ENCODE results near the gene AUTS2.

The AUTS2 gene

GRCh38 chr7:69823151-69823744, 225.0 kb downstream of the AUTS2 start:
- H4K8ac ChIP-seq (ENCODE audit: low read depth, low read length), result no peak overlapping the region
- no peaks in the 10 kb centered on the region for H3K4me1 ChIP-seq (ENCODE audit: control insufficient read depth, low read depth, low read length)
- H3K27ac ChIP-seq (ENCODE audit: low read depth, low read length), result no peak overlapping the region
- no peak overlapping the region for H4K5ac ChIP-seq (ENCODE audit: low read length)
- no peak overlapping the region for H2BK5ac ChIP-seq (ENCODE audit: low read length)
- H3K4me3 ChIP-seq (ENCODE audit: low read length), result no peak overlapping the region
- no peak overlapping the region for H3K4ac ChIP-seq (ENCODE audit: low read depth, low read length)
- WGBS (ENCODE audit: extremely low coverage, insufficient coverage, low lambda C conversion rate), result no CpG with 5 or more reads among the region's 6 CpGs
- no peak overlapping the region for H2AK5ac ChIP-seq (ENCODE audit: low read length)
- H3K18ac ChIP-seq (ENCODE audit: low read length), result no peak overlapping the region
- H2BK120ac ChIP-seq (ENCODE audit: low read depth, low read length), result no peak overlapping the region
- no peak overlapping the region for H3K23ac ChIP-seq (ENCODE audit: low read length)
- no peak overlapping the region for H2BK15ac ChIP-seq (replicated peaks; ENCODE audit: low read depth)
- peaks cover 3% of the 10 kb centered on the region for H3K79me1 ChIP-seq (ENCODE audit: low read length)
- H3K9ac ChIP-seq (ENCODE audit: low read length), result no peak overlapping the region
- H3K56ac ChIP-seq (ENCODE audit: low read length), result no peak overlapping the region
- H3K4me2 ChIP-seq (ENCODE audit: low read length), result no peak overlapping the region
- H3K27me3 ChIP-seq (ENCODE audit: insufficient read depth, low read length, poor library complexity), result no peaks in the 10 kb centered on the region
- H3K79me2 ChIP-seq (ENCODE audit: control insufficient read depth, insufficient read depth, low read length), result no peaks in the 10 kb centered on the region
- no peaks in the 10 kb centered on the region for H3K36me3 ChIP-seq (ENCODE audit: control insufficient read depth, insufficient read depth, low read length)
- no peak for DNase-seq

- H3K4me2 ChIP-seq (ENCODE audit: low read length), result no peak overlapping the region
- H2BK5ac ChIP-seq (ENCODE audit: low read length), result no peak overlapping the region
- H3K79me2 ChIP-seq (ENCODE audit: control insufficient read depth, insufficient read depth, low read length), result no peaks in the 10 kb centered on the region
- no peak overlapping the region for H4K8ac ChIP-seq (ENCODE audit: low read depth, low read length)
- H3K9ac ChIP-seq (ENCODE audit: low read length), result no peak overlapping the region
- no peaks in the 10 kb centered on the region for H3K36me3 ChIP-seq (ENCODE audit: control insufficient read depth, insufficient read depth, low read length)
- H2BK15ac ChIP-seq (replicated peaks; ENCODE audit: low read depth), result no peak overlapping the region
- no CpG with 5 or more reads among the region's 7 CpGs for whole genome bisulfite sequencing (ENCODE audit: extremely low coverage, insufficient coverage, low lambda C conversion rate)
- no peak overlapping the region for H4K5ac ChIP-seq (ENCODE audit: low read length)
- DNase-seq, result no peak
- no peak overlapping the region for H3K27ac ChIP-seq (ENCODE audit: low read depth, low read length)
- no peak overlapping the region for H3K4me3 ChIP-seq (ENCODE audit: low read length)
- H3K4ac ChIP-seq (ENCODE audit: low read depth, low read length), result no peak overlapping the region
- H2AK5ac ChIP-seq (ENCODE audit: low read length), result no peak overlapping the region
- H3K23ac ChIP-seq (ENCODE audit: low read length), result no peak overlapping the region
- no peaks in the 10 kb centered on the region for H3K27me3 ChIP-seq (ENCODE audit: insufficient read depth, low read length, poor library complexity)
- H3K79me1 ChIP-seq (ENCODE audit: low read length), result no peaks in the 10 kb centered on the region
- no peak overlapping the region for H2BK120ac ChIP-seq (ENCODE audit: low read depth, low read length)
- H3K18ac ChIP-seq (ENCODE audit: low read length), result no peak overlapping the region
- no peak overlapping the region for H3K56ac ChIP-seq (ENCODE audit: low read length)
- H3K4me1 ChIP-seq (ENCODE audit: control insufficient read depth, low read depth, low read length), result no peaks in the 10 kb centered on the region
These were observed 227.1 kb downstream of the AUTS2 start for GRCh38 chr7:69825113-69825972.

- Histone ChIP-seq H3K27ac (ENCODE audit: low read depth, low read length) (no peak overlapping the region), H3K36me3 (ENCODE audit: control insufficient read depth, insufficient read depth, low read length) (no peaks in the 10 kb centered on the region), H3K79me1 (ENCODE audit: low read length) (no peaks in the 10 kb centered on the region), H3K4me2 (ENCODE audit: low read length) (no peak overlapping the region), H2AK5ac (ENCODE audit: low read length) (no peak overlapping the region), H2BK15ac (replicated peaks; ENCODE audit: low read depth) (no peak overlapping the region), H3K27me3 (ENCODE audit: insufficient read depth, low read length, poor library complexity) (no peaks in the 10 kb centered on the region), H4K8ac (ENCODE audit: low read depth, low read length) (no peak overlapping the region), H3K23ac (ENCODE audit: low read length) (no peak overlapping the region), H3K56ac (ENCODE audit: low read length) (no peak overlapping the region), H3K18ac (ENCODE audit: low read length) (no peak overlapping the region), H3K4me1 (ENCODE audit: control insufficient read depth, low read depth, low read length) (no peaks in the 10 kb centered on the region), H3K9ac (ENCODE audit: low read length) (no peak overlapping the region), H2BK120ac (ENCODE audit: low read depth, low read length) (no peak overlapping the region), H3K79me2 (ENCODE audit: control insufficient read depth, insufficient read depth, low read length) (no peaks in the 10 kb centered on the region), H3K4me3 (ENCODE audit: low read length) (no peak overlapping the region), H4K5ac (ENCODE audit: low read length) (no peak overlapping the region), H2BK5ac (ENCODE audit: low read length) (no peak overlapping the region), H3K4ac (ENCODE audit: low read depth, low read length) (no peak overlapping the region)
- no peak for DNase-seq
- WGBS (ENCODE audit: extremely low coverage, insufficient coverage, low lambda C conversion rate), result no CpG with 5 or more reads among the region's 3 CpGs
These were observed 228.0 kb downstream of the AUTS2 start for GRCh38 chr7:69826283-69826682.

GRCh38 chr7:69827140-69827539, 228.9 kb downstream of the AUTS2 start:
- H4K8ac ChIP-seq (ENCODE audit: low read depth, low read length), result no peak overlapping the region
- no peak overlapping the region for H3K4me2 ChIP-seq (ENCODE audit: low read length)
- H2BK5ac ChIP-seq (ENCODE audit: low read length), result no peak overlapping the region
- no peak overlapping the region for H4K5ac ChIP-seq (ENCODE audit: low read length)
- H3K18ac ChIP-seq (ENCODE audit: low read length), result no peak overlapping the region
- H3K4me3 ChIP-seq (ENCODE audit: low read length), result no peak overlapping the region
- no peak overlapping the region for H2AK5ac ChIP-seq (ENCODE audit: low read length)
- H2BK120ac ChIP-seq (ENCODE audit: low read depth, low read length), result no peak overlapping the region
- no peak overlapping the region for H3K56ac ChIP-seq (ENCODE audit: low read length)
- H3K4me1 ChIP-seq (ENCODE audit: control insufficient read depth, low read depth, low read length), result no peaks in the 10 kb centered on the region
- no peaks in the 10 kb centered on the region for H3K79me1 ChIP-seq (ENCODE audit: low read length)
- H3K9ac ChIP-seq (ENCODE audit: low read length), result no peak overlapping the region
- H3K27ac ChIP-seq (ENCODE audit: low read depth, low read length), result no peak overlapping the region
- H3K36me3 ChIP-seq (ENCODE audit: control insufficient read depth, insufficient read depth, low read length), result no peaks in the 10 kb centered on the region
- H3K23ac ChIP-seq (ENCODE audit: low read length), result no peak overlapping the region
- H3K27me3 ChIP-seq (ENCODE audit: insufficient read depth, low read length, poor library complexity), result no peaks in the 10 kb centered on the region
- no peak overlapping the region for H2BK15ac ChIP-seq (replicated peaks; ENCODE audit: low read depth)
- no peak overlapping the region for H3K4ac ChIP-seq (ENCODE audit: low read depth, low read length)
- DNase-seq, result no peak
- no CpG with 5 or more reads among the region's 4 CpGs for WGBS (ENCODE audit: extremely low coverage, insufficient coverage, low lambda C conversion rate)
- no peaks in the 10 kb centered on the region for H3K79me2 ChIP-seq (ENCODE audit: control insufficient read depth, insufficient read depth, low read length)

GRCh38 chr7:69827558-69827957, 229.3 kb downstream of the AUTS2 start:
- DNase-seq, result no peak
- no peaks in the 10 kb centered on the region for H3K36me3 ChIP-seq (ENCODE audit: control insufficient read depth, insufficient read depth, low read length)
- H3K23ac ChIP-seq (ENCODE audit: low read length), result no peak overlapping the region
- no CpG with 5 or more reads among the region's 3 CpGs for WGBS (ENCODE audit: extremely low coverage, insufficient coverage, low lambda C conversion rate)
- no peak overlapping the region for H2BK120ac ChIP-seq (ENCODE audit: low read depth, low read length)
- no peak overlapping the region for H2AK5ac ChIP-seq (ENCODE audit: low read length)
- H4K8ac ChIP-seq (ENCODE audit: low read depth, low read length), result no peak overlapping the region
- no peak overlapping the region for H2BK15ac ChIP-seq (replicated peaks; ENCODE audit: low read depth)
- no peak overlapping the region for H3K18ac ChIP-seq (ENCODE audit: low read length)
- no peak overlapping the region for H3K56ac ChIP-seq (ENCODE audit: low read length)
- H3K79me2 ChIP-seq (ENCODE audit: control insufficient read depth, insufficient read depth, low read length), result no peaks in the 10 kb centered on the region
- no peak overlapping the region for H3K4me3 ChIP-seq (ENCODE audit: low read length)
- H2BK5ac ChIP-seq (ENCODE audit: low read length), result no peak overlapping the region
- no peak overlapping the region for H3K27ac ChIP-seq (ENCODE audit: low read depth, low read length)
- no peak overlapping the region for H3K4me2 ChIP-seq (ENCODE audit: low read length)
- H3K4ac ChIP-seq (ENCODE audit: low read depth, low read length), result no peak overlapping the region
- H3K27me3 ChIP-seq (ENCODE audit: insufficient read depth, low read length, poor library complexity), result no peaks in the 10 kb centered on the region
- H3K4me1 ChIP-seq (ENCODE audit: control insufficient read depth, low read depth, low read length), result no peaks in the 10 kb centered on the region
- H3K79me1 ChIP-seq (ENCODE audit: low read length), result no peaks in the 10 kb centered on the region
- no peak overlapping the region for H3K9ac ChIP-seq (ENCODE audit: low read length)
- H4K5ac ChIP-seq (ENCODE audit: low read length), result no peak overlapping the region

Data from mesendoderm (in vitro differentiated cells).